ENCODE measurements around the gene SLC2A5. TPM values are rescaled to one million over a fixed set of nuclear protein-coding genes. Genes with fewer than 3 reads are reported as not detected.

Gene SLC2A5
- total RNA-seq, 2 experiments from 2014 or later: not detected

DNA sequence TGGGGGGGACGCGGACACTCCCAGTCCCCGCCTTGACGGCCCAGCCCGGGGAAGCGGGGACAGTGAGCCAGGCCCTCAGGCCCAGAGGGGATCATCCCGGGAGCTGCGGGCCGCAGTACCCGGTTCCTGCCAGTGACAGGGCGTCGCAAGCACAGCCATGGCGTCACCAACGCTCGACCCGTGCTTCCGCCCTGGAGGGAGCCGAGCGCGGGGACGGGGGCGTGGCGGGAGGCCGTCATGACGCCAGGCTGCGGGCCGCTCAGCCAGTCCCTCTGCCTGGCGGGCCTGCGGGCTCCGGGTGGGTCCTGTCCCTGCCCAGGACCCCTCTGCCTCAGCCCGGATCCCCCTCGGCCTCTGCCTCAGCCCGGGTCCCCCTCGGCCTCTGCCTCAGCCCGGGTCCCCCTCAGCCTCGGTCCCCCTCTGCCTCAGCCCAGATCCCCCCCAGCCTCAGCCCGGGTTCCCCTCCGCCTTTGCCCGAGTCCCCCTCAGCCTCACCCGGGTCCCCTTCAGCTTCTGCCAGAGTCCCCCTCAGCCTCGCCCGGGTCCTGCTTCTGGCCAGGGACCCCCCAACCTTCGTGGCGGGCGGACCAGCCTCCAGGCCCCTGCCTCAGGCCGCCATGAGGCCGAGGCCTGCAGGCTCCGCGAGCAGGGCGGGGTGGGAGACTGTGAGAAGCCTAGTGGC lies 2.3 kb upstream of the SLC2A5 start:
- ATAC-seq: no peak
- POLR2A ChIA-PET: no interaction called here
- H3K4me3 Mint-ChIP-seq: no peak overlapping the region

DNA sequence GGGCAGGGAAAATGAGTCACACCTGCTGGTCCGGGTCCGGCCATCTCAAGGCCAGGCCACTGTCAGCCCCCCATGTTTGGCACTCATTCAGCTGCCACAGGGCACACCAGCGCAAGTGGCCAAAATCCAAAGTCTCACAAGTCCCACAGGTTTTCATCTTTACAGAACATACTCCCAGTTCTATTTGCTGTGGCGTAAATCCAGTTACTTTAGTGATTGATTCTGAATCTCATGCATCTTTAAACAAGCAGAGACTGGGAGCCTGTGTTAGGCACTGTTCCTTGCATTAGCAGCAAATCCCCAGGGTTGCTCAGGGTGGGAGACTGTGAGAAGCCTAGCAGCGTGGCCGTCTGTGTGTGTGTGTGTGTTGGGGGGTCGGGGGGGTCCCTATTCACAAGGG lies 1.1 kb upstream of the SLC2A5 start:
- no peak overlapping the region for H3K4me3 Mint-ChIP-seq
- DNase-seq (no peak), ATAC-seq (no peak)
- no peaks in the 10 kb centered on the region for H3K36me3 Mint-ChIP-seq (ENCODE audit: low read depth)
- POLR2A ChIA-PET: no interaction called here
- H3K4me1 Mint-ChIP-seq (ENCODE audit: low read depth): peaks cover 18% of the 10 kb centered on the region
- no peak overlapping the region for H3K27ac Mint-ChIP-seq
- peaks cover 42% of the 10 kb centered on the region for H3K27me3 Mint-ChIP-seq (ENCODE audit: low read depth)
- CTCF ChIA-PET: no interaction called here
- no peaks in the 10 kb centered on the region for H3K9me3 Mint-ChIP-seq (ENCODE audit: insufficient read depth)

More for the DNA sequence above, 2.3 kb upstream of the SLC2A5 start:
- Mint-ChIP-seq H3K27ac (no peak overlapping the region), H3K36me3 (ENCODE audit: low read depth) (no peaks in the 10 kb centered on the region), H3K4me1 (ENCODE audit: low read depth) (peaks cover 23% of the 10 kb centered on the region), H3K27me3 (ENCODE audit: low read depth) (peaks cover 47% of the 10 kb centered on the region), H3K9me3 (ENCODE audit: insufficient read depth) (no peaks in the 10 kb centered on the region)
- CTCF ChIA-PET: no interaction called here
- no peak for DNase-seq

DNA sequence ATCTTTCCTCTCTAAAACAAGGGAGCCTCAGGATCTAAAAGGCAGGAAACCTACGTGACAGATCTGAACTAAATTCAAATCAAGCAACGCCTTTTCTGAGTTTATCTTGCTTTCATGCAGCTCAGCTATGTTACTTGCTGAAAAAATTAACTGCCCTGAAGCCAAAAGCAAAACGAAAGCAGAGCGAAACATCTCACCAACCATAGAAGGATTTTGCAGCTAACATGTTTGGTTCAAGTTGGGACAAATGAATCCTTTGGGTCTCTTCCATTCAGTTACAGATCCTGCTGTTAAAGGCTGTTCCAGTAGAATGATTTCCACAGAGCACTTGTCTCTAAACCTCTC lies 482 bp downstream of the SLC2A5 start:
- DNase-seq (no peak), ATAC-seq (no peak)
- ChIA-PET POLR2A (no interaction called here), CTCF (interaction anchor here (0.9 kb wide), 1 partner anchor 42 kb away, joined by 3 read pairs; no protein-coding TSS in a partner anchor)
- no peaks in the 10 kb centered on the region for H3K36me3 Mint-ChIP-seq (ENCODE audit: low read depth)
- H3K9me3 Mint-ChIP-seq (ENCODE audit: insufficient read depth): no peaks in the 10 kb centered on the region
- peaks cover 11% of the 10 kb centered on the region for H3K4me1 Mint-ChIP-seq (ENCODE audit: low read depth)
- no peak overlapping the region for H3K4me3 Mint-ChIP-seq
- peaks cover 31% of the 10 kb centered on the region for H3K27me3 Mint-ChIP-seq (ENCODE audit: low read depth)
- no peak overlapping the region for H3K27ac Mint-ChIP-seq

DNA sequence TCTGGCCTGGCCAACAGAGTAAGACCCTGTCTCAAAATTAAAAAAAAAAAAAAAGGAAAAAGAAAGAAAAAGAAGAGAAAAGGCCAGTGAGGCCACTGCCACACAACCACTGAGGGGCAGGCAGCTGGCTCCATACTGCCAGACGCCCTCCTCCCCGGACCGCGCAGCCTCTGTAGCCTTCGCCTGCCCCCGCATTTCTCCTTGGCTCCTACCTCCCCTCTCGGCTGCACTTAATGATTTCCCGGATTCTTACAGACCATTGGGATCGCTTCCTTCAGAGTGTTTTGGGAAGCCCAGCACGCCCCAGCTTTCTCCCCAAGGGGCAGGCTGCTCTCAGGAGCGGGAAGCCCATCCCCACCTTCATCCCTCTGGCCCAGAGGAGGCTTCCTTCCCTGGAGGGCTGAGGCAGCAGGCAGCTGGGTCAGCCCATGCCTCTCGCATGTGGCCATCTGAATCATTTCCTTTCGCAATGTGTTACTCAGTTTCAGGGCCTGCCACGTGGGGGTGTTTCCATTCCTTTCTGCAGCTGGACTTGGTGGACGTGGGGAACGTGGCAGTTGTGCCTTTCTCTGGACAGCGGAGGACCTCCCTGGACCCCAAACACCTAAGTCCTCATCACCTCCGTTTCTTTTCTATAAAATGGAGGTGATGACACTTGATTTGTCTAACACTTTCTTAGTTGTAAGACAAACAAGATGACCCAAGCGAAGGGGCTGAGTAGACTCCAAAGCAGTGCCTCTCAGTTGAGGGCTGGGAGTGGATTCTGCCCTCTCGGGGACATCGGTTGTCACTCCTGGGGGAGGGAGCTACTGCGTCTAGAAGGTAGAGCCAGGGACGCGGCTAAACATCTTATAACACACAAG lies 2.3 kb downstream of the SLC2A5 start:
- H3K9me3 Mint-ChIP-seq (ENCODE audit: insufficient read depth): no peaks in the 10 kb centered on the region
- no peak overlapping the region for H3K27ac Mint-ChIP-seq
- H3K4me3 Mint-ChIP-seq: no peak overlapping the region
- ATAC-seq: no peak
- CTCF ChIA-PET: no interaction called here
- no peak for DNase-seq
- POLR2A ChIA-PET: no interaction called here
- no peaks in the 10 kb centered on the region for H3K36me3 Mint-ChIP-seq (ENCODE audit: low read depth)
- H3K4me1 Mint-ChIP-seq (ENCODE audit: low read depth): peaks cover 12% of the 10 kb centered on the region
- H3K27me3 Mint-ChIP-seq (ENCODE audit: low read depth): peaks cover 21% of the 10 kb centered on the region

DNA sequence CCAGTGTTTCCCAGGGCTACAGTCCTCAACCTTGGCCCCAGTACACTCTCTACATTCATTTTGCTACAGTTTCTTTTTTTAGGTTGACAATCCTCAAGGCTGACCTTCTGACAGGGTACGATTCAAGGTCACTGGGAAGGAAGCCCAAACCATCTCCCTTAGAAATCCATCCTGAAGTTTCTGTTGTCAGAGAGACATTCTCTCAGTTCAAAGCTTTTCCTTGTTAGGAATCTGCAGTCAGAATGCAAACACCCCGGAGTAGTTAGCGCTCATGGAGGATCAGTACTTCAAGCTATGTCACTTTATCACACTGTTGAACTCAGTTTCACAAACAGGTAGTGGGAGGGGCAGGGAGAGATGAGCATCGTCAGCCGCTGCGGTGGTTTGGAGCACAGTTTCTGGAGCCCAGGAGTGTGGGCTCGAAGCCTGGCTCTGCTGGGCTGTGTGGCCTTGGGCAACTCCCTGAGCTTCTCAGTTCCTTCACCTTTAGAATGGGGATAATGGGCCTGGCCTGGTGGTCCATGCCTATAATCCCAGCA lies 4.2 kb downstream of the SLC2A5 start:
- Mint-ChIP-seq H3K27ac (no peak overlapping the region), H3K4me1 (ENCODE audit: low read depth) (peaks cover 12% of the 10 kb centered on the region), H3K27me3 (ENCODE audit: low read depth) (peaks cover 23% of the 10 kb centered on the region), H3K36me3 (ENCODE audit: low read depth) (no peaks in the 10 kb centered on the region), H3K9me3 (ENCODE audit: insufficient read depth) (no peaks in the 10 kb centered on the region), H3K4me3 (no peak overlapping the region)
- no peak for DNase-seq
- ChIA-PET POLR2A (no interaction called here), CTCF (no interaction called here)
- no peak for ATAC-seq

DNA sequence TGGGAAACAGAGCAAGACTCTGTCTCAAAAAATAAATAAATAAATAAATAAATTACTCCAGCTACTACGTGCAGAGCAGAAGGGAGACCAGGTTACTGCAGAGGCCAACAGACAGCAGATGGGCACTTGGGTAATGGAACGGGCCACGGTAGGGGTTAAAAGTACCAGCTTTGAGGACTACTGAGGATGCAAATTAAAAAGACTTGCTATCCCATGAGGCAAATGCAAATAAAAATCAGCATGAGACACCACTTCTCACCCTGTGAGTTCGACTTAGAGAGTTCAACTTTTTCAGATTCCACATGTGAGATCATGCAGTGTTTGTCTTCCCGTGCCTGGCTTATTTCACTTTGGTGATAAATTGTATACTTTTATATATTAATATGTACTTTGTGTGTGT lies 6.6 kb downstream of the SLC2A5 start:
- no peak for DNase-seq
- Mint-ChIP-seq H3K27ac (no peak overlapping the region), H3K36me3 (ENCODE audit: low read depth) (no peaks in the 10 kb centered on the region)

DNA sequence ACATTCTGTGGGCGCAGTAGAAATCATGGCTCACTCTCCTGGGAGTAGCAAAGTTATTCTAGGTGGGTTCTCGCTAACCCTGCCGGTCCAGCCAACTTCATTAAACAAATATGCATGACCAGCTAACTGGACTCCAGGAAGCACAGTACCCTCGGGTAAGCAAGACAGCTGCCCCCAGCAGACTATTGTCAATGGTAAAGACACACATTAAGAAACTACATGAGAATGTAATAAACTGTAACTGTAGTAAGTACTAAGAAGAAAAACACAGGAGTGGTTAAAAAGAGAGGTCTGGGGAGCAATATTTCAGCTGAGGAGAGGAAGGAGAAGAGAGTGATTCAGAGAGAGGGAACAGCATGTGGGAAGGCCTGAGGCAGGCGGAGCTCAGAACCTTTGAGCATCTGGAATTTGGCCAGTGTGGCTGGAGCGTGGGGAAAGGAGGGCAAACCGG lies 7.4 kb downstream of the SLC2A5 start:
- no peak overlapping the region for H3K4me3 Mint-ChIP-seq
- H3K36me3 Mint-ChIP-seq (ENCODE audit: low read depth): no peaks in the 10 kb centered on the region
- no peaks in the 10 kb centered on the region for H3K9me3 Mint-ChIP-seq (ENCODE audit: insufficient read depth)
- no peak for DNase-seq
- H3K4me1 Mint-ChIP-seq (ENCODE audit: low read depth): peaks cover 5% of the 10 kb centered on the region
- POLR2A ChIA-PET: no interaction called here
- ATAC-seq: no peak
- H3K27ac Mint-ChIP-seq: no peak overlapping the region
- peaks cover 7% of the 10 kb centered on the region for H3K27me3 Mint-ChIP-seq (ENCODE audit: low read depth)
- CTCF ChIA-PET: interaction anchor here (0.7 to 1.0 kb wide), 2 partner anchors 14 to 57 kb away, joined by 4 to 5 read pairs; no protein-coding TSS in a partner anchor

More for the DNA sequence above, 6.6 kb downstream of the SLC2A5 start:
- Mint-ChIP-seq H3K9me3 (ENCODE audit: insufficient read depth) (no peaks in the 10 kb centered on the region), H3K27me3 (ENCODE audit: low read depth) (peaks cover 11% of the 10 kb centered on the region), H3K4me1 (ENCODE audit: low read depth) (peaks cover 5% of the 10 kb centered on the region), H3K4me3 (no peak overlapping the region)
- ChIA-PET POLR2A (no interaction called here), CTCF (interaction anchor here (1.0 kb wide), 1 partner anchor 58 kb away, joined by 5 read pairs; no protein-coding TSS in a partner anchor)
- ATAC-seq: no peak

DNA sequence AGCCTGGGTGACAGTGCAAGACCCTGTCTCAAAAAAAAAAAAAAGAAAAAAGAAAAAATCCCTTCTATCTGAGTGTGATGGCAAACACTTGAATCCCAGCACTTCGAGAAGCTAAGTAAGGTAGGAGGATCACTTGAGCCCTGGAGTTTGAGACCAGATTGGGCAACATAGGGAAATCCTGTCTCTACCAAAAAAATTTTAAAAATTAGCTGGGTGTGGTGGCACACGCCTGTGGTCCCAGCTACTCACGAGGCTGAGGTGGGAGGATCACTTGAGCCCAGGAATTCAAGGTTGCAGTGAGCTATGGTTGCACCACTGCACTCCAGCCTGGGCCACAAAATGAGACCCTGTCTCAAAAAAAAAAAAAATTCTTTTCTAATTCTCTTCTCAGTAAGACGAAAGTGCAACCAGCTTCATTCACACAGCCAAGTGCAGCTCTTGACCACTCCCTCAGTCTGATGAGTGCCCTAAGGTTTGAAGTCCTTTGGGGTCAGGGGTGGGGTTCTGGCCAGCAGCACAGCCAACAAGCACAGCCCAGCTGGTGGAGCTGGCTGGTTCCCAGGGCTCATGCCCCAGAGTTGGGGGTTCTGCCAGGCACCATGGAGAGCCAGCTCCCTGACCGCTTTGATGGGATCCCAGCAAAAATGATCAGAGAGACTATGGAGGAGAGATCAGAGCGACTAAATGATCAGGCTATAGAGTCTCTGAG lies 8.0 kb downstream of the SLC2A5 start:
- POLR2A ChIA-PET: no interaction called here
- DNase-seq (no peak), ATAC-seq (no peak)
- Mint-ChIP-seq H3K9me3 (ENCODE audit: insufficient read depth) (no peaks in the 10 kb centered on the region), H3K27ac (no peak overlapping the region), H3K36me3 (ENCODE audit: low read depth) (no peaks in the 10 kb centered on the region), H3K4me3 (no peak overlapping the region), H3K27me3 (ENCODE audit: low read depth) (peaks cover 7% of the 10 kb centered on the region), H3K4me1 (ENCODE audit: low read depth) (peaks cover 5% of the 10 kb centered on the region)
- CTCF ChIA-PET: interaction anchor here (0.7 kb wide), 1 partner anchor 13 kb away, joined by 4 read pairs; no protein-coding TSS in a partner anchor

DNA sequence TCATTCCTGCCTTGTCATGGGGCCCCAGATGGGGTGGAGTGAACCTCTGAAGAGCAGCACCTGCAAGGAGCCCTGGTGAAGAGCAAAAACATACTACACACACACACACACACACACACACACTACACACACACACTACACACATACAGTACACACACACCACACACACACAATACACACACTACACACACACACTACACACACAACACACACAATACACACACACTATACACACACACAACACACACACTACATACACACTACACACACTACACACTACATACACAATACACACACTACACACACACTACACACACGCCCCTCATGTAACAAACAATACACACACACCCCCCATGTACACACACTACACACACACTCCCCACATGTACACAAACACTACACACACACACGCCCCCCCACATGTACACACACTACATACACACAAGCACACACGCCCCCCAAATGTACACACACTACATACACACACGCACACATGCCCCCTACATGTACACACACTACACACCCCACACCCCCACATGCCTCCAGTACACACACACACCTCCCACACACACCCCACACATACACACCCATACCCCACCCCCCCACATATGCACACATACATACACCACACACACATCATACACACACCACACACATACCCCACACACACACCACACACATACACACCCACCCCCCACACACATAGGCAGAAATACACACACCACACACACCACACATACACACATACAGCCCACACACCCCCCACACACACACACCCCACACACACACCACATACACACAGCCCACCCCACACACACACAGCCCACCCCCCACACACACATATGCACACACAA lies 9.3 kb downstream of the SLC2A5 start:
- DNase-seq (no peak), ATAC-seq (no peak)
- ChIA-PET CTCF (no interaction called here), POLR2A (no interaction called here)
- no peak overlapping the region for H3K27ac Mint-ChIP-seq
- peaks cover 4% of the 10 kb centered on the region for H3K27me3 Mint-ChIP-seq (ENCODE audit: low read depth)
- peaks cover 5% of the 10 kb centered on the region for H3K4me1 Mint-ChIP-seq (ENCODE audit: low read depth)
- no peak overlapping the region for H3K4me3 Mint-ChIP-seq
- H3K9me3 Mint-ChIP-seq (ENCODE audit: insufficient read depth): no peaks in the 10 kb centered on the region
- no peaks in the 10 kb centered on the region for H3K36me3 Mint-ChIP-seq (ENCODE audit: low read depth)

DNA sequence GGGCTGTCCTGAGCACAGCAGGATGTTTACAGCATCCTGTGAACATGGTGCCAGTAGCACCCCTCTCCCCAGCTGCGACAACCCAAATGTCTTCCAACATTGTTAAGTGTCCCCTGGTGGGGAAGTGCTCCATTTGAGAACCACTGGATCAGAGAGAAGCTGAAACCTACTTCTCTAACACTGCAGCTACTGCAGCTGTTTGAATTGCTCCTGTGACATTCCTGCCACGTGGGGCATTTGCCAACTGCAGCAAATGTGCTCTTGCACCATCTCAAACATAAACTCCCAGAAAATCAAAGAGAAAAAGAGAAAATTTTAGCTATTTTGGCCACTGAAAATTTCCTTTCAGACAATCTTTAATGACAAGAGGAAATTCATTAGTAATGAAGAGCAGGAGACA lies 11.0 kb downstream of the SLC2A5 start:
- DNase-seq: no peak
- Mint-ChIP-seq H3K27ac (no peak overlapping the region), H3K4me1 (ENCODE audit: low read depth) (no peaks in the 10 kb centered on the region), H3K4me3 (no peak overlapping the region), H3K36me3 (ENCODE audit: low read depth) (no peaks in the 10 kb centered on the region), H3K27me3 (ENCODE audit: low read depth) (peaks cover 3% of the 10 kb centered on the region), H3K9me3 (ENCODE audit: insufficient read depth) (no peaks in the 10 kb centered on the region)
- CTCF ChIA-PET: no interaction called here
- POLR2A ChIA-PET: no interaction called here
- no peak for ATAC-seq

DNA sequence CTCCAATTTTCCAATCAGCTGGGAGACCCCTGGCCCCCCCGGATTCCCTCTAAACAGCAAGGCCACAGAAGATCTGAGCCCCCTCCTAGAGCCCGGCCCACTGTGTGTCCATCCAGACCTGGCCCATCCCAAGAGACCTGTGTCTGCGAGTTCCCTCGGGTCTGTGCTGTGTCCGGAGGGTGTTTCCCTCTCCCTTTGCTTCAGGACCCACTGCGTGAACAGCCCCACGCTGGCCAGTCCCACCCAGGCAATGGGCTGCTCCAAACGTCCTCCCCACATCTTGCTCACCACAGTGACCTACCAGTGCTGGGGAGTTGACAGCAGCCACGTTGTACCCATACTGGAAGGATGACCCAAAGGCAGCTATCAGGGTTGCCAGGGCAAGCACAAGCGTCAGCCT lies 11.6 kb downstream of the SLC2A5 start:
- H3K4me3 Mint-ChIP-seq: no peak overlapping the region
- ChIA-PET POLR2A (no interaction called here), CTCF (no interaction called here)
- peaks cover 3% of the 10 kb centered on the region for H3K27me3 Mint-ChIP-seq (ENCODE audit: low read depth)
- no peaks in the 10 kb centered on the region for H3K36me3 Mint-ChIP-seq (ENCODE audit: low read depth)
- no peaks in the 10 kb centered on the region for H3K9me3 Mint-ChIP-seq (ENCODE audit: insufficient read depth)
- H3K4me1 Mint-ChIP-seq (ENCODE audit: low read depth): no peaks in the 10 kb centered on the region
- DNase-seq: no peak
- no peak overlapping the region for H3K27ac Mint-ChIP-seq
- ATAC-seq: no peak
